NCI-H2171 treated with DMSO at 0.1 percent for 48 hours (cell line): ENCODE data around the gene CSNK1E.

Experiments
- DNase-seq: peaks from one replicate; lab custom pipeline; 2025; lab: John Stamatoyannopoulos, UW

CSNK1E gene

GRCh38 chr22:38273135-38273826 lies 44.0 kb downstream of the CSNK1E start:
- peak; percentile 50 for DNase-seq

- DNase-seq: peak; percentile 62
Observed at GRCh38 chr22:38272373-38273134, 44.7 kb downstream of the CSNK1E start, which contains the start of gene TMEM184B. Gene TMEM184B (minus strand): TSS chr22:38273010. CDS start chr22:38247961, 25,049 bp downstream.

GRCh38 chr22:38271927-38272372 lies 45.3 kb downstream of the CSNK1E start:
- peak; percentile 77 for DNase-seq

- no peak for DNase-seq
Observed at GRCh38 chr22:38271101-38271500, 46.1 kb downstream of the CSNK1E start.

- DNase-seq: no peak
Observed at GRCh38 chr22:38270091-38270992, 46.9 kb downstream of the CSNK1E start.

- no peak for DNase-seq
Observed at GRCh38 chr22:38269466-38269865, 47.8 kb downstream of the CSNK1E start.

GRCh38 chr22:38267086-38267485 lies 50.1 kb downstream of the CSNK1E start:
- no peak for DNase-seq

- no peak for DNase-seq
Observed at GRCh38 chr22:38266120-38266519, 51.1 kb downstream of the CSNK1E start.

- DNase-seq: no peak
Observed at GRCh38 chr22:38264322-38264843, 52.9 kb downstream of the CSNK1E start.

- no peak for DNase-seq
Observed at GRCh38 chr22:38262051-38262795, 55.0 kb downstream of the CSNK1E start.

- no peak for DNase-seq
Observed at GRCh38 chr22:38260761-38261681, 56.2 kb downstream of the CSNK1E start.

GRCh38 chr22:38259370-38259769 lies 57.9 kb downstream of the CSNK1E start:
- DNase-seq: no peak

- DNase-seq: no peak
Observed at GRCh38 chr22:38258895-38259294, 58.3 kb downstream of the CSNK1E start.

- peak; percentile 77 for DNase-seq
Observed at GRCh38 chr22:38257650-38258250, 59.5 kb downstream of the CSNK1E start.

- no peak for DNase-seq
Observed at GRCh38 chr22:38257181-38257580, 60.1 kb downstream of the CSNK1E start.

- DNase-seq: no peak
Observed at GRCh38 chr22:38255697-38256096, 61.5 kb downstream of the CSNK1E start.

GRCh38 chr22:38251341-38251692 lies 65.9 kb downstream of the CSNK1E start:
- no peak for DNase-seq

GRCh38 chr22:38250643-38251340 lies 66.4 kb downstream of the CSNK1E start:
- no peak for DNase-seq
